ENCODE results near the gene H2AZ2.

GRCh38 chr7:44824894-44825526 lies 22.9 kb downstream of the H2AZ2 start:
- TF ChIP-seq CTCF (conservative IDR thresholded peaks at IDR 0.05) (no peak), EZH2 (IDR thresholded peaks at IDR 0.05; ENCODE audit: low read depth) (no peak)

All from PC-9 (cell line).